ENCODE measurements around the gene F3. TPM values are rescaled to one million over a fixed set of nuclear protein-coding genes. Genes with fewer than 3 reads are reported as not detected.

The F3 gene
- total RNA-seq, 1 experiment from 2014 or later: 8.0 TPM

GRCh38 chr1:94512816-94513215 lies 28.7 kb downstream of the F3 start:
- CTCF ChIA-PET: no interaction called here
- H3K27me3 ChIP-seq (ENCODE audit: low read length): no peaks in the 10 kb centered on the region
- H3K9me2 ChIP-seq (replicated peaks; ENCODE audit: low read length): no peaks in the 10 kb centered on the region
- no peak overlapping the region for H3K27ac ChIP-seq (ENCODE audit: low read length)
- H3K4me2 ChIP-seq (ENCODE audit: low read length): no peak overlapping the region
- ATAC-seq: no peak
- intact Hi-C loops (cut with micrococcal nuclease): no loop called here
- no peaks in the 10 kb centered on the region for H3K4me1 ChIP-seq (ENCODE audit: insufficient read depth, low read length)
- H3K36me3 ChIP-seq (ENCODE audit: low read depth, low read length): no peaks in the 10 kb centered on the region; the same call in 1 of the 2 replicates
- H4K20me1 ChIP-seq (ENCODE audit: low read length): no peaks in the 10 kb centered on the region
- H3K9ac ChIP-seq (ENCODE audit: low read length): no peak overlapping the region
- no peak overlapping the region for H3K4me3 ChIP-seq (ENCODE audit: low read length)
- TF ChIP-seq CTCF (conservative IDR thresholded peaks at IDR 0.05; ENCODE audit: low read depth, low read length) (no peak), EZH2 (IDR thresholded peaks at IDR 0.05; ENCODE audit: low read length, unreplicated experiment) (no peak), EZH2phosphoT487 (IDR thresholded peaks at IDR 0.05; ENCODE audit: borderline replicate concordance, low read length) (no peak)
- no peaks in the 10 kb centered on the region for H3K79me2 ChIP-seq (ENCODE audit: low read length)
- no TSS peak for BruUV-seq (replicated peaks)
- DNase-seq: no peak
- H2AFZ ChIP-seq (ENCODE audit: low read length): no peak overlapping the region
- no peaks in the 10 kb centered on the region for H3F3A ChIP-seq (ENCODE audit: low read length, unreplicated experiment)
- H3K9me3 ChIP-seq (ENCODE audit: low read length): no peaks in the 10 kb centered on the region
- POLR2A ChIA-PET (ENCODE audit: unreplicated experiment): no interaction called here

- H3F3A ChIP-seq (ENCODE audit: low read length, unreplicated experiment): no peaks in the 10 kb centered on the region
- no peaks in the 10 kb centered on the region for H3K9me3 ChIP-seq (ENCODE audit: low read length)
- H3K9ac ChIP-seq (ENCODE audit: low read length): no peak overlapping the region
- ChIA-PET CTCF (no interaction called here), POLR2A (ENCODE audit: unreplicated experiment) (no interaction called here)
- ATAC-seq (no peak), DNase-seq (no peak)
- no peaks in the 10 kb centered on the region for H3K79me2 ChIP-seq (ENCODE audit: low read length)
- no peak for TF ChIP-seq EZH2phosphoT487 (IDR thresholded peaks at IDR 0.05; ENCODE audit: borderline replicate concordance, low read length)
- no peak for TF ChIP-seq CTCF (conservative IDR thresholded peaks at IDR 0.05; ENCODE audit: low read depth, low read length)
- TF ChIP-seq EZH2 (IDR thresholded peaks at IDR 0.05; ENCODE audit: low read length, unreplicated experiment): no peak
- H3K4me3 ChIP-seq (ENCODE audit: low read length): no peak overlapping the region
- no peaks in the 10 kb centered on the region for H3K27me3 ChIP-seq (ENCODE audit: low read length)
- no peak overlapping the region for H2AFZ ChIP-seq (ENCODE audit: low read length)
- no peak overlapping the region for H3K4me2 ChIP-seq (ENCODE audit: low read length)
- intact Hi-C loops (cut with micrococcal nuclease): no loop called here
- no peak overlapping the region for H3K27ac ChIP-seq (ENCODE audit: low read length)
- BruUV-seq (replicated peaks): no TSS peak
- no peaks in the 10 kb centered on the region for H4K20me1 ChIP-seq (ENCODE audit: low read length)
- H3K4me1 ChIP-seq (ENCODE audit: insufficient read depth, low read length): no peaks in the 10 kb centered on the region
- H3K36me3 ChIP-seq (ENCODE audit: low read depth, low read length): peaks cover 12% of the 10 kb centered on the region
- no peaks in the 10 kb centered on the region for H3K9me2 ChIP-seq (replicated peaks; ENCODE audit: low read length)
These were observed 37.0 kb downstream of the F3 start for GRCh38 chr1:94504601-94505000.

- DNase-seq (no peak), ATAC-seq (no peak)
- H3K9me2 ChIP-seq (replicated peaks; ENCODE audit: low read length): no peaks in the 10 kb centered on the region
- H3K9ac ChIP-seq (ENCODE audit: low read length): no peak overlapping the region
- CTCF ChIA-PET: no interaction called here
- peaks cover 19% of the 10 kb centered on the region for H3K36me3 ChIP-seq (ENCODE audit: low read depth, low read length)
- no peak overlapping the region for H3K27ac ChIP-seq (ENCODE audit: low read length)
- H3K4me1 ChIP-seq (ENCODE audit: insufficient read depth, low read length): no peaks in the 10 kb centered on the region
- H3F3A ChIP-seq (ENCODE audit: low read length, unreplicated experiment): no peaks in the 10 kb centered on the region
- no peak overlapping the region for H2AFZ ChIP-seq (ENCODE audit: low read length)
- H3K4me3 ChIP-seq (ENCODE audit: low read length): no peak overlapping the region
- intact Hi-C loops (cut with micrococcal nuclease): no loop called here
- no peaks in the 10 kb centered on the region for H3K9me3 ChIP-seq (ENCODE audit: low read length)
- BruUV-seq (replicated peaks): no TSS peak
- POLR2A ChIA-PET (ENCODE audit: unreplicated experiment): no interaction called here
- no peaks in the 10 kb centered on the region for H3K79me2 ChIP-seq (ENCODE audit: low read length)
- H3K27me3 ChIP-seq (ENCODE audit: low read length): no peaks in the 10 kb centered on the region
- H4K20me1 ChIP-seq (ENCODE audit: low read length): no peaks in the 10 kb centered on the region
- no peak for TF ChIP-seq EZH2phosphoT487 (IDR thresholded peaks at IDR 0.05; ENCODE audit: borderline replicate concordance, low read length)
- no peak for TF ChIP-seq CTCF (conservative IDR thresholded peaks at IDR 0.05; ENCODE audit: low read depth, low read length)
- no peak for TF ChIP-seq EZH2 (IDR thresholded peaks at IDR 0.05; ENCODE audit: low read length, unreplicated experiment)
- H3K4me2 ChIP-seq (ENCODE audit: low read length): no peak overlapping the region
These were observed 38.4 kb downstream of the F3 start for GRCh38 chr1:94503153-94503552.

Data from PC-3 (cell line).